HG02610 (cell line): ENCODE measurements around the gene POLR1D.

Source experiments
- ATAC-seq: cut with Tn5 transposase; IDR thresholded peaks from one replicate; pipeline ENCODE4 v1.9.1; 2021; ENCODE audit warnings: mild to moderate bottlenecking, moderate library complexity; ENCODE audit not compliant: unreplicated experiment

POLR1D gene

GRCh38 chr13:27670861-27671260 is 49.2 kb downstream of the POLR1D start:
- ATAC-seq = no peak

- ATAC-seq = no peak
Observed at GRCh38 chr13:27672025-27672424, 50.3 kb downstream of the POLR1D start.
